Renal cortex interstitium (tissue), 3 donors: ENCODE data around the gene CCT8. TPM values are rescaled to one million over a fixed set of nuclear protein-coding genes. Genes with fewer than 3 reads are reported as not detected.

Source experiments
- polyA plus RNA-seq, 3 donors: library from polyadenylated mRNA; unstranded; fragments of 120-200 nt; gene quantifications; one replicate each; pipeline ENCODE4 v1.2.1, GENCODE V29; 2013; ENCODE audit not compliant: insufficient read length in 3 of 3

The CCT8 gene
- polyA plus RNA-seq, 3 donors, result 237 to 281 (median 243) TPM

Other genes starting within 250 kb of the CCT8 start
- gene LTN1, start 80.8 kb downstream of the CCT8 start, polyA plus RNA-seq, result 10 to 100 TPM; 30.0 to 40.2 (median 36.1) TPM
- gene RWDD2B, start 54.3 kb downstream of the CCT8 start, polyA plus RNA-seq, result 10 to 100 TPM; 18.9 to 23.1 (median 20.3) TPM
- gene USP16, start 49.0 kb downstream of the CCT8 start, polyA plus RNA-seq, result 10 to 100 TPM; 47.0 to 59.2 (median 53.8) TPM
- gene MAP3K7CL, start 57.0 kb upstream of the CCT8 start, polyA plus RNA-seq, result 1 to 10 TPM; 4.2 to 7.7 (median 6.6) TPM
- gene BACH1, start 225.3 kb upstream of the CCT8 start, polyA plus RNA-seq, result 10 to 100 TPM; 41.5 to 47.3 (median 42.8) TPM